Esophagus muscularis mucosa (tissue), 4 donors: Measurements from ENCODE around the gene GLS. TPM values are rescaled to one million over a fixed set of nuclear protein-coding genes. Genes with fewer than 3 reads are reported as not detected.

ENCODE experiments used
- DNase-seq: peaks from one replicate; pipeline ENCODE4 v3.0.0-alpha.2; 2017; ENCODE audit errors: extremely low spot score
- H3K27ac ChIP-seq, 4 donors: fragments of 200-600 bp; sonication (generic); replicated peaks in 1 of 4; 1 replicate in 3 of 4; 2 replicates in 1 of 4; pipeline ENCODE4 v1.5.1; 2016 to 2019; ENCODE audit warnings: mild to moderate bottlenecking in 1 of 4
- H3K27me3 ChIP-seq, 4 donors: fragments of 200-600 bp; sonication (generic); one replicate each; pipeline versions ENCODE4 v1.5.1 to v1.6.0; 2016 to 2019
- H3K36me3 ChIP-seq, 4 donors: fragments of 200-600 bp; sonication (generic); one replicate each; pipeline ENCODE4 v1.5.1; 2016 to 2019
- H3K4me1 ChIP-seq, 4 donors: fragments of 200-600 bp; sonication (generic); one replicate each; pipeline ENCODE4 v1.5.1; 2016 to 2019
- H3K4me3 ChIP-seq, 4 donors: fragments of 200-600 bp; sonication (generic); 1 replicate in 2 of 4; 2 replicates in 2 of 4; pipeline ENCODE4 v1.5.1; 2016 to 2019; ENCODE audit warnings: mild to moderate bottlenecking in 4 of 4, moderate library complexity in 1 of 4
- H3K9me3 ChIP-seq, 4 donors: fragments of 200-600 bp; sonication (generic); 1 replicate in 3 of 4; 2 replicates in 1 of 4; pipeline ENCODE4 v1.5.1; 2016 to 2019
- CTCF ChIP-seq, 3 experiments: fragments of 200-600 bp in 2 of 3; fragments of 450-650 bp in 1 of 3; sonication (generic) in 2 of 3; IDR thresholded peaks; one replicate each; pipeline ENCODE4 v1.5.1; 2017 to 2019; ENCODE audit warnings: antibody characterized with exemption in 3 of 3, mild to moderate bottlenecking in 2 of 3, moderate library complexity in 1 of 3
- EP300 ChIP-seq: sonication (generic); formaldehyde crosslinking; IDR thresholded peaks from one replicate; pipeline ENCODE4 v1.6.1; 2017; ENCODE audit warnings: antibody characterized with exemption
- POLR2A ChIP-seq: fragments of 450-650 bp; IDR thresholded peaks from one replicate; pipeline ENCODE4 v1.6.1; 2017; ENCODE audit warnings: antibody characterized with exemption, moderate library complexity, mild to moderate bottlenecking, low read depth
- POLR2AphosphoS5 ChIP-seq, 2 donors: sonication (generic); formaldehyde crosslinking; IDR thresholded peaks; one replicate each; pipeline ENCODE4 v1.6.1; 2017; ENCODE audit warnings: antibody characterized with exemption in 2 of 2
- WGBS: methylation state at CpG from one replicate; pipeline ENCODE4 v1.1.5; 2018; 5-methylcytosine and 5-hydroxymethylcytosine counted together
- intact Hi-C: fragments of 100-400 bp; cut with DNase I; formaldehyde crosslinking; loops from one replicate; pipeline ENCODE4 v1.15.1; 2023
- total RNA-seq, 4 donors: library from RNA; depleted of rRNA; stranded (reverse); fragments of >200 nt; gene quantifications; one replicate each; pipeline versions ENCODE4 v1.1.0 to v1.2.1, GENCODE V29; 2016

Gene GLS
- total RNA-seq, 4 donors from 2014 or later, result 93.6 to 125 (median 94.0) TPM

DNA sequence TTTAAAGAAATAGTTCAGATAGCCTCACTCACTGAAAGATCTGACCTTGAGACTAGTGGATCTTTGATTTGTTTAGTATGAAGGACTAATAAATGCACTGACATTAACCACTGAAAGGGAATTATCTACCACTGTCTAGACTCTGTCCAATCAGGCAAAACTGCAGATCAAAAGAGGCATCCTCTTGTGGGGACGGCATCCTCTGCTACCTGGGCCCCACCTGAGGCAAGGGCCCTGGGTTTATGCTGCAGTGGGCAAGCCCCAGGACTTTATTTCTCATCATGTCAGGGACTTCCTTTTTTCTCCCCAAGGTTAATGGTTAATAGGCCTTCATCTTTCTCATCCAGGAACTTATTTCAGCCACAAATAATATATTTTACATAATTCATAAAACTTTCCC, 101.1 kb downstream of the GLS start:
- no peak for TF ChIP-seq POLR2A
- Histone ChIP-seq H3K9me3 (no peaks in the 10 kb centered on the region), H3K4me3 (no peak overlapping the region), H3K36me3 (peaks cover 66 to 100% (median 83%) of the 10 kb centered on the region in 4 donors), H3K27ac (no peak overlapping the region), H3K27me3 (no peaks in the 10 kb centered on the region), H3K4me1 (peaks cover 4 to 12% (median 9%) of the 10 kb centered on the region in 4 donors)
- 88% methylated on average over 1 of the region's 1 CpG for WGBS
- DNase-seq, result no peak
- intact Hi-C loops, result no loop called here

DNA sequence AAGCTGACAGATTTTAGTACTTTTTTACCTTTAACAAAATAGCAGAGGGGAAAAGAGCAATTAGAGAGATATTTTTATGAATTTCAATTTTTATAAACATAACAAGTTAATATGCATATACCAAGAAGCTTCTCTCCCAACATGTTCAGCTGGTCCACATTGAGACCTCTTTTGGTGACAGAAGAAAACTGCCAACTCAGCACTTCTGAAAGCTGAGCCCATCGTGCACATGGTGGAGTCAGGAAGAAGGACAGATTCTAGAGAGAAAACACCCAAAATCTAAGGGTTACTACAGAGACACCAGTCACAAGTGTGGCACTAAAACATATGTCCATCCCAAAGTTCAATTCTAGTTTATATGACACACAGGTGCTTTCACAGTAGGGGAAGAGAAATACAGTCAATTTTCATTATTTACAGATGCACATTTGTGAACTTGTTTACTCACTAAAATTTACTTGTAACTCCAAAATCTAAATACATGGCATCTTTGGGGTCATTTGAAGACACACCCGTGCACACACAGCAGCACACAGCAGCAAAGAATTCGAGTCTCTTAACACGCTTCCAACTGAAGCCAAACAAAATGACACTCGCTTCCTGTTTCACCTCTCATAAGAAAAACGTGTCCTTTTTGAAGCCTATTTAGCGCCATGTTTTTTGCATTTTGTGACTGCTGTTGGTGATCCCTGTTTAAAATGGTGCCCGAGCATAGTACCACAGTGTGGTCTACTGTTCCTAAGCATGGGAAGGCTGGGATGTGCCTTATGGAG, 101.8 kb downstream of the GLS start:
- H3K36me3 ChIP-seq, result peaks cover 63 to 100% (median 86%) of the 10 kb centered on the region in 4 donors
- no peaks in the 10 kb centered on the region for H3K27me3 ChIP-seq
- H3K9me3 ChIP-seq, result no peaks in the 10 kb centered on the region
- peaks cover 4 to 12% (median 9%) of the 10 kb centered on the region in 4 donors for H3K4me1 ChIP-seq
- intact Hi-C loops, result no loop called here
- 91% methylated on average over 8 of the region's 8 CpGs for WGBS
- no peak for DNase-seq
- H3K4me3 ChIP-seq, result no peak overlapping the region
- TF ChIP-seq CTCF (IDR thresholded peaks at IDR 0.05) (no peak), POLR2A (no peak), EP300 (no peak), POLR2AphosphoS5 (IDR thresholded peaks at IDR 0.05) (no peak)
- no peak overlapping the region for H3K27ac ChIP-seq

- Histone ChIP-seq H3K36me3 (peaks cover 65 to 100% (median 90%) of the 10 kb centered on the region in 4 donors), H3K27me3 (no peaks in the 10 kb centered on the region), H3K27ac (no peak overlapping the region), H3K4me3 (no peak overlapping the region), H3K9me3 (no peaks in the 10 kb centered on the region), H3K4me1 (peaks cover 4 to 12% (median 6%) of the 10 kb centered on the region in 4 donors)
- no peak for TF ChIP-seq POLR2AphosphoS5 (IDR thresholded peaks at IDR 0.05)
- no peak for TF ChIP-seq EP300
- TF ChIP-seq CTCF (IDR thresholded peaks at IDR 0.05), result no peak
- no peak for TF ChIP-seq POLR2A
- no peak for DNase-seq
- 78% methylated on average over 5 of the region's 5 CpGs for WGBS
- intact Hi-C loops, result no loop called here
Measured at GRCh38 chr2:190984595-190984994, 104.0 kb downstream of the GLS start.

GRCh38 chr2:190986221-190986953, 105.8 kb downstream of the GLS start:
- TF ChIP-seq POLR2AphosphoS5 (IDR thresholded peaks at IDR 0.05) (no peak), CTCF (IDR thresholded peaks at IDR 0.05) (no peak), POLR2A (no peak), EP300 (no peak)
- Histone ChIP-seq H3K4me3 (no peak overlapping the region), H3K27ac (no peak overlapping the region), H3K36me3 (peaks cover 76 to 100% (median 98%) of the 10 kb centered on the region in 4 donors), H3K4me1 (no peaks in the 10 kb centered on the region), H3K9me3 (no peaks in the 10 kb centered on the region), H3K27me3 (no peaks in the 10 kb centered on the region)
- no peak for DNase-seq
- 80% methylated on average over 12 of the region's 13 CpGs for WGBS
- intact Hi-C loops, result no loop called here

- intact Hi-C loops, result no loop called here
- peaks cover 79 to 100% (median 94%) of the 10 kb centered on the region in 4 donors for H3K36me3 ChIP-seq
- no peaks in the 10 kb centered on the region for H3K9me3 ChIP-seq
- TF ChIP-seq POLR2A, result no peak
- TF ChIP-seq POLR2AphosphoS5 (IDR thresholded peaks at IDR 0.05), result no peak
- no peak for TF ChIP-seq EP300
- TF ChIP-seq CTCF (IDR thresholded peaks at IDR 0.05), result no peak
- H3K4me1 ChIP-seq, result no peaks in the 10 kb centered on the region
- H3K27me3 ChIP-seq, result no peaks in the 10 kb centered on the region
- DNase-seq, result no peak
- H3K4me3 ChIP-seq, result no peak overlapping the region
- H3K27ac ChIP-seq, result no peak overlapping the region
- WGBS, result 92% methylated on average over 1 of the region's 1 CpG
Measured at GRCh38 chr2:190987116-190987515, 106.5 kb downstream of the GLS start.
